HEK293T (cell line): ENCODE results near the gene FNDC3B.

Experiments used
- ARNT ChIP-seq: fragments of 450-650 bp; IDR thresholded peaks from 2 replicates; pipeline ENCODE4 v1.6.1; 2017; ENCODE audit warnings: mild to moderate bottlenecking
- BHLHE40 ChIP-seq: fragments of 450-650 bp; IDR thresholded peaks from 2 replicates; pipeline ENCODE4 v1.6.1; 2016; ENCODE audit warnings: mild to moderate bottlenecking, moderate library complexity, borderline replicate concordance
- CTBP1 ChIP-seq: fragments of 450-650 bp; IDR thresholded peaks from 2 replicates; pipeline ENCODE4 v1.6.1; 2016; ENCODE audit warnings: borderline replicate concordance
- ELF4 ChIP-seq: fragments of 450-650 bp; IDR thresholded peaks from 2 replicates; pipeline ENCODE4 v1.6.1; 2017; ENCODE audit warnings: antibody characterized with exemption
- FOXK2 ChIP-seq: fragments of 450-650 bp; IDR thresholded peaks from 2 replicates; pipeline ENCODE4 v1.6.1; 2016; ENCODE audit warnings: mild to moderate bottlenecking
- FOXM1 ChIP-seq: fragments of 450-650 bp; IDR thresholded peaks from 2 replicates; pipeline ENCODE4 v1.6.1; 2017; ENCODE audit warnings: mild to moderate bottlenecking, borderline replicate concordance
- HDGF ChIP-seq: fragments of 450-650 bp; IDR thresholded peaks from 2 replicates; pipeline ENCODE4 v1.6.1; 2017; ENCODE audit warnings: antibody characterized with exemption, borderline replicate concordance
- LEF1 ChIP-seq: fragments of 450-650 bp; IDR thresholded peaks from 2 replicates; pipeline ENCODE4 v1.6.1; 2017; ENCODE audit warnings: mild to moderate bottlenecking, borderline replicate concordance
- SP1 ChIP-seq: fragments of 450-650 bp; IDR thresholded peaks from 2 replicates; pipeline ENCODE4 v1.6.1; 2017
- ZNF384 ChIP-seq: fragments of 450-650 bp; IDR thresholded peaks from 2 replicates; pipeline ENCODE4 v1.6.1; 2016

DNA sequence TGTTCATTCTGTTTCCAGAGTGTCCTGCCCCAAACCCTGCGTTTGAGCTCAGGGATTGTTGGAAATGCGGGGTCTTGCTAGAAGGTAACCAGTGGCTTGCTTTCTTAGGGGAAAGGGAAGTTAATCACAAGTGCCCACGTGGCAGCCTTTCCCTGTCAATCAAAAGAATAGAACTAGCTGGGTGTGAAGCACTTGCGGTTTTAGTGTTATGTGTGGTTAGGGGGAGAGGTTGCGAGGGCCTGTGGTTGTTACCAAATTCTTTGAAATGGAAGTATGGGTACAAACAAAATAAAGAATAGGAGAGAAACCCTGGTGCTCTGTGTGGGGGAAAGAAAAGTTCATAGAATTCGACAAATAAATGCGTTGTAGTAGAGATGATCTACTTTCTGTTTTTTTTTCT, 67.6 kb downstream of the FNDC3B start:
- no peak for TF ChIP-seq SP1
- no peak for TF ChIP-seq ELF4
- TF ChIP-seq FOXK2: no peak
- TF ChIP-seq LEF1: no peak
- no peak for TF ChIP-seq FOXM1
- TF ChIP-seq ARNT: no peak
- TF ChIP-seq BHLHE40: no peak
- no peak for TF ChIP-seq HDGF
- TF ChIP-seq CTBP1: no peak
- no peak for TF ChIP-seq ZNF384
